HG03565 (cell line): ENCODE data around the gene LRRC34.

Source experiments
- ATAC-seq: cut with Tn5 transposase; IDR thresholded peaks from one replicate; pipeline ENCODE4 v1.9.1; 2021; ENCODE audit warnings: mild to moderate bottlenecking, moderate library complexity; ENCODE audit not compliant: unreplicated experiment

LRRC34 gene

GRCh38 chr3:169812332-169813235 lies at the start of gene LRRC34, which contains the start of gene LRRIQ4:
TSS of gene LRRC34 (minus strand) at chr3:169812904. CDS start at chr3:169812548, 356 bp downstream.
TSS of gene LRRIQ4 (plus strand) at chr3:169812870. CDS start at chr3:169821922, 9,052 bp downstream.
- peak; percentile 56 for ATAC-seq

GRCh38 chr3:169861871-169862270 lies 49.2 kb upstream of the LRRC34 start:
- ATAC-seq, result no peak

GRCh38 chr3:169857811-169858210 lies 45.1 kb upstream of the LRRC34 start:
- ATAC-seq, result no peak

DNA sequence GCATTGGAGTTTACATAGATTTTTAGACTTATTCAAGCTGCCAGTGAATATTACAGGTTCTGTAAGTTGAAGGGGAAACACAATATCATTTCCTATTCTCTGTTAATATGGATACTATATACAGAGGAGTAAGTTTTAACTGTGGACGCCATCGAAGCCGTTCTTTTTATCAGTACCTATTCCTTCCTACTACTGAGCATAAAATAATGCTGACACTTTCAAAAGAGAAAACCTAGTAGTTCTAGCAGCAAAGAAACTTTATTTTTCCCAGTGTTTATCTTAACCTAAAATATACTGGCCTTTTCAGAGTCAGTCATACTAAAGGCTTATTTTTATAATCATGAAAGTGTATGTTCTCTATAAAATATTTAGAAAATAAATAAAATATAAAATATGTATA lies 42.8 kb upstream of the LRRC34 start:
- ATAC-seq, result no peak

- no peak for ATAC-seq
Observed at GRCh38 chr3:169850618-169851017, 37.9 kb upstream of the LRRC34 start.

GRCh38 chr3:169848741-169849140 lies 36.0 kb upstream of the LRRC34 start:
- ATAC-seq, result no peak

DNA sequence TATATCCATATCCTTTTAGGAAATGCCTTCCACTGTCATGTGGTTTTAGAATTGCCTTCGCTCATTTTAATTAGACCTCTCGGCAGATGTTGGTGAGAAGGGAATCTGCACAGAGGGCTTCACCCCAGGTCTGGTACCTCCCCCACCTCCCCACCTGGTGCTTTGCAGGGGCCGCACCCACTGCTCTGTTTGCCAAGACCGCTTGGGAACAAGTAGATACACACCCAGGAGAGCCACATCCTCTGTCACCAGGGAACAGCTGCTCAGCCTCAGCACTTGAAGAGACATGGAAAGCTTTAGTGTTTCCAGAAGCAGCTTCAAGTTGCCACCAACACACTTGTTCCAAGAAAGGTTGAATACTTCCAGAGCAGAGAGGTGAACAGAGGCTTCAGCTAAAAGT lies 35.2 kb upstream of the LRRC34 start:
- ATAC-seq, result no peak

DNA sequence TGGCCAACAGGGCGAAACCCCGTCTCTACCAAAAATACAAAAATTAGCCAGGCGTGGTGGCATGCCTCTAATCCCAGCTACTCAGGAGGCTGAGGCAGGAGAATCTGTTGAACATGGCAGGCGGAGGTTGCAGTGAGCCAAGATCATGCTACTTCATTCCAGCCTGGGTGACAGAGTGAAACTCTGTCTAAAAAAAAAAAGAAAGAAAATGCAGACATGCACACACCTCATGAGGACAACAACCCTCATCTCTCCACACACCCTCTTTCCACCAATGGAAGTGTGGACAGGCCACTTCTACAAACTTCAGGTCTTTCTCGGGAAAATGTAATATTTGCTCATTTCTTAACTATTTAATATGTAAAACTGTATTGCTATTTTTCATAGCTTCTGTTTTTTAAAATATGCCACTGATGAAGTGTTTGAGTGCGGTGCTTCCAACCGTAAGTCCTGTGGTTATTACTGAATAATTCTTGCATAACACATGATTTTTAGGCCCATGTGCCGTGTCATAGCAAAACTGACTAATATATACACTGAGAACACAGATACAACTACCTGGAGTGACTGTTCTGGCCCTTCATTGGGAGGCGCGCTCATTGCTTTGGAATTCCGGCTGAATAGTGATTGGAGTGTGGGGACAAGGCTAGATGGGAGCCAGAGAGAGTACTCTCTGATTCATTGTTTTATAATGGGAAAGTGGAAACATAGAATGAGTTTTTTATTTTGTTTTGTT lies 33.9 kb upstream of the LRRC34 start:
- peak; percentile 97 for ATAC-seq

DNA sequence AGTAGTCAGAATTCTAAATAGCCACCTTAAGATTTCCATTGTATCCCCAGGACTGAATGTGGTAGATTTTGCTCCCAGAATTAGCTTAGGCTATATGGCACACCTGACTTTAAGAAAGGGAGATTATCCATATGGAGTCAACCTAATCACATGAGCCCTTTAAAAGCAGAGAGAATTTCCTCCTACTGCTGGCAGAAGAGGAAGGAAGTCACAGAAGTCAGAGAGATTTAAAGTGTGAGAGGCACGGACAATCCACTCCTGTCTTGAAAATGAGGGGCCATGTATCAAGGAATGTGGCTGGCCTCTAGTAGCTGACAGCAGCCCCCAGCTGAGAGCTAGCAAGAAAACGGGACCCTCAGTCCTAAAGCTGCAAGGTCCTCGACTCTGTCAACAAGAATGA lies 30.3 kb upstream of the LRRC34 start:
- no peak for ATAC-seq

GRCh38 chr3:169841171-169841570 lies 28.5 kb upstream of the LRRC34 start:
- ATAC-seq, result peak; percentile 52

DNA sequence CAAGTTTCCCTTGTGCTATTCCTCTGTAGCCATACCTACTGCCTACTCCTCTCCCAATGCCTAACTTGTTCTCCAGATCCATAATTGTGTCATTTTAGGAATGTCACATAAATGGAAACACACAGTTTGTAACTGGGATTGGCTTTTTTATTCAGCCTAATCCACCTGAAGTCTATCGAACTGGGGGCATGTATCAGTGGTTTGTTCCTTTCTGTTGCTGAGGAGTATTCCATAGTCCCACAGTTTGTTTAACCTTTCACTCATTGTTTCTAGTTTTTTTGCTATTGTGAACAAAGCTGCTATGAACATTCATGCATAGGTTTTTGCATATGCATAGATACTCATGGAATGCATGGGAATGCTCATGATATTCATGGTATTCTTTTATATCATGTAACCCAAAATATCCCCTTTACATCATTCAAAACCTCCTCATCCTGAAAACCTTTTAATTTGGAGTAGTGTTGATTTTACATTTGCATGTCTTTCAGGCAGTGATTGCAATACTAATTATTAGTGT lies 25.9 kb upstream of the LRRC34 start:
- no peak for ATAC-seq

DNA sequence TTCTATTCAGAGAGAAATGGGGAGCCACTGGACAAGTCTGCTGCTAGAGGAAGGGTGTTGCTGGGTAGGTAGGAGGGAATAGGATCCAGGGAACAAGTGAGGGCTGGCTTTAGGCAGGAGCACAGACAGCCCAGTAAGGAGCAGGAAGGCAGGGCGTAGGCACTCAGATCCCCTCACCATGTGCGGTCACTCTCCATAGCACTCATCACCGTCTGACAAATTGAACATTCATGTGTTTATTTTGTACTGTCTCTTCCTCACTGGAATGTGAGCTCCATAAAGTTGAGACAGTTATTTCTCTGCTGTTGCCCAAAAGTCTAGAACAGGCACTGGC lies 24.2 kb upstream of the LRRC34 start:
- ATAC-seq, result no peak

DNA sequence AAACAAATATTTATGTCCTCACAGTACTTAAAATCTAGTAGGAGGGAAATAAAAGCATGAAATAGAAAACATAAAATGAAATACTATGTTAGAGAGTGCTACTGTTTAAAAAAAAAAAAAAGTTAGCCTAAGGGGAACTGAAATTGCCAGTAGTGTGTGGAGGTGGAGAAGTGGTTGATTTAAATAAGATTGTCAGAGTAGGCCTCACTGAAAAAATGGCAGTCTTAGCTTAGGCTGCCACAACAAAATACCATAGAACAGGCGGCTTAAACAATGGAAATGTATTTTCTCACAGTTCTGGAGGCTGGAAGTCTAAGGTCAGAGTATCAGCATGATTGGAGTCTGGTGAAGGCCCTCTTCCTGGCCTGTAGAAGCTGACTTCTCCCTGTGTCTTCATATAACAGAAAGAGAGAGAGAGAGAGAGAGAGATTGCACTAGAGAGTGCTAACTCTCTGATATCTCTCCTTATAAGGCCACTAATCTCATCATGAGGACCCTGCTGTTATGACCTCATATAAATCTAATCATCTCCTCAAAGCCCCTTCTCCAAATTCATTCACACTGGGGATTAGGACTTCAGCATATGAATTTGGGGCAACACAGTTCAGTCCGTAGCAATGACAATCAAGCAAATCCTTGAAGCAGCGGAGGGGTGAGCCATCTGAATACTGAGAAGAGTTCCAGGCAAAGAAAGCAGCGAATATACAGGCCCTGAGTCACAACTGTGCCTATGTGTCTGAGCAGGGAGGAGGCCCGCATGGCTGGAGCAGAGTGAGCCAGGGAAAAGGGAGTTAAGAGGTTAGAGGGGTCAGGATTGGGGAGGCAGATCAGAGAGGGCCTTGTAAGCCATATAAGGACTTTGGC lies 23.6 kb upstream of the LRRC34 start:
- peak; percentile 80 for ATAC-seq

- no peak for ATAC-seq
Observed at GRCh38 chr3:169835533-169835932, 22.8 kb upstream of the LRRC34 start.

DNA sequence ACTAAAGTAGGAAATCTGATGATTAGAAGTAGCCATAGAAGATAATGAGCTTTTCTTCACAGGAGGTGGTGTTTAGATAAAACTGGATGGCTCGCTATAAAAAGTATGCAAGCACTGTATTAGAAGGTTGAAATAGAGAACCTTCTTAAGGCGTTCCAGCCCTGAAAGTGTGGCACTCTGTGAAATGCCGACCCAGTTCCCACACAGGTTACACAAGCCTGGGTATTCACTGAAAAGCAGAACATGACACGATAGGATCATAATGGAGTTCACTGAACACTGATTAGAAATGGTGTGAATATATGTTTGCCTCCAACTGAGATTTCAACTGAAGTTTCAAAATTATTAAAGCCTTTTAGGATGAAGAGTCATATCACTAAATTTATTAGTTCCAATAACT lies 15.0 kb upstream of the LRRC34 start:
- ATAC-seq, result no peak

DNA sequence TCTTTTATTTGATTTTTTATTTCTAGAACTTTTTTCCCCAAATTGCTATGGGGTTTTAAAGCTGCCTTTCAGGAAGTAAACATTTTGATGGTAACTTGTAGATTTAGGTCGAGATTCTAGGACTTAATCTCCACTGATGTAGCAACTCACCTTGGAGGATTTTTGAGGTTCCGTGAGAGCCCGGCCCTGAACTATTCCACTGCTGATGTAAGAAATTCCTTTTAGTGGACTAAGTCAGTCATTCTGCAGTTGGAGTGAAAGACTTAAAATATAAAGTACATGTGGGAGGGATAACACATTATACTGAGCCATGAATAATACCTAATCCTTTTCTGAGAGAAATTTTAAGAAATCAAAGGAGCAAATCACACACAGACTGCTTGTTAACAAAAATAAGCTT lies 12.6 kb upstream of the LRRC34 start:
- ATAC-seq, result no peak

DNA sequence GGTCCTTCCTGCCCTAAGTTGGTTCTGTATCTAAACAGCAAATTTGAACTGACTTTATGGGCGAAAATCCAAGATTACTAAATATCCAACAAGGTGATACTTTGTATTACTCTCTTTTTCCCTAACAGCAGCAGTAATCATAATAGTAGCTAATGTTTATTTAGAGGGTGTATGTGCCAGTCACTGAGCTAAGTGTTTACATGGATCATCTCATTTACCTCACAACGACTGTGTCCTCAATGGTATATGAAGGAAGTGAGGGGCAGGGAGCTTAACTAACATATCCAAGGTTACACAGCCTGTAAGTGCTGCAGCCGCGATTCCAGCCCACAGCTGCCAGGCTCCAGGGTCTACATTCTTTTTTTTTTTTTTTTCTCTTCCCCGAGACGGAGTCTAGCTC lies 10.3 kb upstream of the LRRC34 start:
- ATAC-seq, result no peak

- no peak for ATAC-seq
Observed at GRCh38 chr3:169822540-169822939, 9.8 kb upstream of the LRRC34 start.

- ATAC-seq, result no peak
Observed at GRCh38 chr3:169822091-169822490, 9.4 kb upstream of the LRRC34 start.

DNA sequence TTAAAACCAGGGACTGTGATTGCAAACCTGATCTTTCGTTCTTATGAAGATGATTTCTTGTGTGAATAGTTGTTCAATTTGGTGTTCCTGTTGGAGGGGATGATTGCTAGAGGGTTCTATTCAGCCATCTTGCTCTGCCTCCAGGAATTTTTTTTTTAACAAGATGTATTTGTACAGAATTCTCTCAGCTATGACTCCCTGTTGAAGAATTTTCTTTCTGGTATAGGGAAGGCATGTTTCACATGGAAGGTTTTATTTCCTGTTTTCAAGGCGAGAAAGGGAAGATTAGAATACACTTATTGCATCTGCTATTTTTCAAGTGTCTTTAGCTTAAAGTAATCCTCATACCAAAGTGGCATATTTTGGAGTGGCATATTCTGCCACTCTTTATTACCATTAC lies 5.6 kb upstream of the LRRC34 start:
- no peak for ATAC-seq

DNA sequence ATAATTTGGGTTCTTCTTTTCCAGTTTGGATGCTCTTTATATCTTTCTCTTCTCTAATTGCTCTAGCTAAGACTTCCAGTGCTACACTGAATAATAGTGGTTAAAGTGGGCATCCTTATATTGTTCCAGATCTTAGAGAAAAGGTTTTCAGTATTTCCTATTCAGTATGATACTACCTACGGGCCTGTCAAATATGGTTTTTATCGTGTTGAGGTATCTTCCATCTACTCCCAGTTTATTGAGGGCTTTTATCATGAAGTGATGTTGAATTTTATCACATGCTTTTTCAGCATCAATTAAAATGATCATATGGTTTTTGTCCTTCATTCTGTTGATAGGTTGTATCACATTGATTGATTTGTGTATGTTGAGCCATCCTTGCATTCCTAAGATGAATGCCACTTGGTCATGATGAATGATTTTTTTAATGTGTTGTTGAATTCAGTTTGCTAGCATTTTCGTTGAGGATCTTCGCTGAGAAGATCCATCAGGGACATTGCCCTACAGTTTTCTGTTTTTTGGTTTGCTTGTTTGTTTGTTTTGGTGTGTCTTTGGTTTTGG lies 3.0 kb upstream of the LRRC34 start:
- ATAC-seq, result no peak
